IPS-18c (cell line): Measurements from ENCODE around the gene CTNNA3.

Experiments used
- H3K4me3 ChIP-seq: 2 replicates; pipeline ENCODE4 v1.7.0; 2013; ENCODE audit warnings: low read depth, mild to moderate bottlenecking, low read length, moderate library complexity; ENCODE audit not compliant: insufficient read depth
- H3K9me3 ChIP-seq: one replicate; pipeline ENCODE4 v1.6.1; 2013; ENCODE audit warnings: mild to moderate bottlenecking, low read length, moderate library complexity; ENCODE audit not compliant: control insufficient read depth, insufficient read depth

CTNNA3 gene

GRCh38 chr10:66006411-66006810, 1689.6 kb downstream of the CTNNA3 start:
- no peak overlapping the region for H3K4me3 ChIP-seq
- H3K9me3 ChIP-seq, result no peaks in the 10 kb centered on the region

DNA sequence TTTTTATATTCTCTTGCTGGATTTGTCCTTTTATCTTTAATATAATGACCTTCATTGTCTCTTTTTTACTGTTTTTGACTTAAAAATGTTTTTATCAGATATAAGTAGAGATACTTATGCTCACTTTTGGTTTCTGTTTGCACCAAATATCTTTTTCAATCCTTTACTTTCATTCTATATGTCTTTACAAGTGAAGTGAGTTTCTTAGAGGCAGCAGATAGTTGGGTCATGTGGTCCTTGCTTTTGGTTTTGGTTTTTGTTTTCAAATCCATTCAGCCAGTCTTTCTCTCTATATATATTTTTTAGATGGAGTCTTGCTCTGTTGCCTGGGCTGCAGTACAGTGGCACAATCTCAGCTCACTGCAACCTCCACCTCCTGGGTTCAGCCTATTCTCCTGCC, 1702.5 kb downstream of the CTNNA3 start:
- Histone ChIP-seq H3K9me3 (no peaks in the 10 kb centered on the region), H3K4me3 (no peak overlapping the region)

GRCh38 chr10:65968871-65969270, 1727.1 kb downstream of the CTNNA3 start:
- Histone ChIP-seq H3K9me3 (no peaks in the 10 kb centered on the region), H3K4me3 (no peak overlapping the region)

- H3K9me3 ChIP-seq, result no peaks in the 10 kb centered on the region
- no peak overlapping the region for H3K4me3 ChIP-seq
These were observed 1727.6 kb downstream of the CTNNA3 start for GRCh38 chr10:65968437-65968836.

DNA sequence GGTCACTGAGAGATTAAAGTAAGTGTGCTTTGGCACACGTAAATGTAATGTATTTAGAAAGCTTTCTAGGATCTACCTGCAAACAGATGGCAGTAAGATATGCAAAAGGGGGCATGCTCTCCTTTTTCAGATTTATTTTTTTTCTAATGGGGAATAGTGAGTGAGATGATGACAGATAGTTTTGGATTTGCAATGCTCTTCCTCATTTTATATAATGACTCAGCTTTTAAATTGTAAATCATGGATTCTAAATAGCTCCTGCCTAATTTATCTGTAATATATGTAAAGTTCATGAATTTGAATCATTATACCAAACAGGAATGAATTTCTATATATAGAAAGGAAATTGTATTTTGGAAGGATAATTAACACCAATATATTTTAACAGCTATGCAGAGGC, 1731.8 kb downstream of the CTNNA3 start:
- no peak overlapping the region for H3K4me3 ChIP-seq
- H3K9me3 ChIP-seq, result peaks cover 1% of the 10 kb centered on the region

DNA sequence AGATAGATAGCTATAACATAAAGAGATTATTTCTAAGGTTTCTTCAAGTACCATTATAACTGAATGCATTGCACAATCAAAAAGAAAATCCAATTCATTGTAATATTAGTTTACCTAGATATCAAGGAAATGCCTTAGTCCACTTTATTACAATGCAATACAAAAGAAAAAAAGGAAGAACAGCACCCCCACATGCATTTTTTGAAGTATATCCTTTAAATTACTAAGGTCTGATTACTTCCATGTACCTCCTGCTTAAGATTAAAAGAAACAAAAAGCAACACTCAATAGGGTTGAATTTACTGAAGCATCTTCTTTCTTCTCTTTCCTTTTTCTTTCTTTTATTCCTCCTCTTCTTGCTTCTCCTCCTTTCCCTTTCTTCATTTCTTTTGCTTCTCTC, 1743.9 kb downstream of the CTNNA3 start:
- no peak overlapping the region for H3K4me3 ChIP-seq
- no peaks in the 10 kb centered on the region for H3K9me3 ChIP-seq

DNA sequence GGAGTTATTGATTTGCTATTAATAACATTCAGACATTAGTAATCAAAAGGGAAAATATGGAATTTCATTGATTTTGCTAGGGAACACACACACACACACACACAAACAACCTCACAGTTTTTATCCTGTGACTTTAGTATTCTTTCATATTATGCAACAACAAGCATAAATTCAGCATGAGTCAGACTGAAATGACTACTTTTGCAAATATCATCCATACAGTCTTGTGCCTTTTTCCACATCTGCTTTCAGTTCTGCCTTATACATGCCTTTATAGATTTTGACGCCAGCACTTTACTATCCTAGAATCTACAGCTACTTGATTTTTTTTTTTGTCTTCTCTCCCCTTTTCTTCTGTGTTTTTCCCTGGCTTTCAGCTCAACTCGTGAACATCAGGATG, 1745.9 kb downstream of the CTNNA3 start:
- no peak overlapping the region for H3K4me3 ChIP-seq
- H3K9me3 ChIP-seq, result no peaks in the 10 kb centered on the region

DNA sequence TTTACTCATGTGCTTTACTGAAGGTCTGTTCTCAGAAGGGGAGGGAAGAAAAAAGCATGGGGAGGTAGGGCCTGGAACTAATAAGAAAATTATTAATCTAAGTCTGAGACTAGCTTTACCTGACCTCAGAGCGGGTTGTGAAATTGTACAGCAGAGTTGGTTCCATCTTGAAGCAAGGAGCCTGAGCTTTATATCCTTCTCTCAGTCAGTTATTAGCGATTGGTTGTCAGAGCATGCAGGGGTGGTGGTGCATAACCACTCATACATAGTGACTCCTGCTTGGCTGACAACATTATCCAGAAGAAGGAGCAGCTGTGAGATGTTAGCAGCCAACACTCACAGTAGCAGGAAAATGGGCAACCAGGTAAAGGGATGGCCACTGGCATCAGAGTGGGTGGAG, 1746.5 kb downstream of the CTNNA3 start:
- H3K9me3 ChIP-seq, result no peaks in the 10 kb centered on the region
- H3K4me3 ChIP-seq, result no peak overlapping the region

- H3K4me3 ChIP-seq, result no peak overlapping the region
- no peaks in the 10 kb centered on the region for H3K9me3 ChIP-seq
These were observed 1750.9 kb downstream of the CTNNA3 start for GRCh38 chr10:65945061-65945460.

GRCh38 chr10:65943451-65943850, 1752.5 kb downstream of the CTNNA3 start:
- Histone ChIP-seq H3K9me3 (no peaks in the 10 kb centered on the region), H3K4me3 (no peak overlapping the region)

GRCh38 chr10:65940816-65941662, 1755.0 kb downstream of the CTNNA3 start:
- Histone ChIP-seq H3K9me3 (no peaks in the 10 kb centered on the region), H3K4me3 (no peak overlapping the region)

DNA sequence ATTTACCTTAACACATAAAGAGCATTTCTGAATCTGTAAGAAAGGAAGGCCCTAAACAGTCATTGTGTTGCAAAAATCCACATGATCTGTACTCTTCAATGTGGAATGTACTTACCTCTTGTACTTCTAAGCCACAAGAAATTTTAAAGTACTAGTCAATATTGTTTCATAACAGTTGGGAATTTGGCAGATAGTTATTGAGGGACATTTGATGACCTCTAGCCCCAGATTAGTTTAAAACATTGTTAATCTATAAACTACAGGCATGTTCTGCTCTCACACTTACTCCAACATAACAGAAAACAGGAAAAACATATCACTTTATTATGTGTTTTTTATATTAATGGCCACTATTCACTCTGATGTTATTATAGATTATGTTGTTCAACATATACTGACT, 1755.9 kb downstream of the CTNNA3 start:
- Histone ChIP-seq H3K4me3 (no peak overlapping the region), H3K9me3 (no peaks in the 10 kb centered on the region)

DNA sequence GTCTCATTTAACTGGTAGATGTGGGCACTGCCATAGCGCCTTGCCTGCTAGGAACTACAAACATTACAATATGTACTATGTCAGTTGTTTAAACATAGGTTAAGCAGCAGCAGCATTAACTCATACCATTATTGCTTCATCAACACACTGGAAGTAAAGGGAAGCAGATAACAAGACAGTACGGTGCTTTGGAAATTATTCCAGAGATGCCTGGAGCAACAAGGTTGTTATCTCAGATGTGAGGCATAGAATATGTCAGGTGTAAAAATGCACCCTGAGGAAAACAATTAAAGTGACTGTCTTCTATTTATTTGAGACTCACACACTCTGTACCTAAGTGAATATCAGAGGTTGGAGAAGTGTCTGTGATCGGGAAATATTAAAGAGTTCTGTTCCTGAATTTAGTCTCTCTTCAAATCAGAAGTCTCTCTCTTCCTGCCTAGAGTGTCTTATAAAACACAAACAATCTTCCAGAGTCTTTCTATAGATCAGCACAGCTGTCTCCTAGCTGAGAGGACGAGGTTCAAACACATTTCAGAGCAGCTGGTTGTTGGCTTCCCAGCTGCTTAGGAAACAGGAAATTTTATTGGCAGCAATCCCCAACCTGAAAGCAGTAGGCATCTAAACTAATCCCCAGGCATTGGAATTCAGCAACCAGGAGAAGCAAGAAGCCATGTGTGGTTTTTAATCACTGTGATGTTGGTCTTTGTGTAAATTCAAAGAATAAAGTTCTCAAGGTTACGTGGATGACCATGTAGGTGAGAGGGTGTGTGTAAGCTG, 1764.5 kb downstream of the CTNNA3 start:
- no peak overlapping the region for H3K4me3 ChIP-seq
- no peaks in the 10 kb centered on the region for H3K9me3 ChIP-seq

GRCh38 chr10:65911151-65911835, 1784.7 kb downstream of the CTNNA3 start:
- no peaks in the 10 kb centered on the region for H3K9me3 ChIP-seq
- no peak overlapping the region for H3K4me3 ChIP-seq

DNA sequence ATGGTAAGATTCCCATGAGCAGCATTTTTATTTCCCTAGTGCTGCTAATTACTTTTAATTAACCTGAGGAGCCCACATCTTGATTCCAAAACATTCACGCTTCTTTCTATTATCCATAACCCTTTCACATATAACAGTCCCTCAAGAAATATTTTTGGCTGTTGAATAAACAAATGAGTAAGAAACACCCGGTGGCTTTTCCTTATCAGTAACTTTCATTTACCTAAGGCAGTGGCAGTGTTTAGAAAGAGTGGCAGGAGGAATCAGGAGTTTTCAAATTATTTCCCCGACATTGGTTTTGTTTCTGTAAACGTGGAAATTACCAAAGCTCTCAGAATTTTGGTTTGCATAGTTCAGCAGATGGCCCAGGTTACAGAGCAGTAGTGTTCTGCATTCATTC, 1785.8 kb downstream of the CTNNA3 start:
- no peak overlapping the region for H3K4me3 ChIP-seq
- H3K9me3 ChIP-seq, result no peaks in the 10 kb centered on the region

DNA sequence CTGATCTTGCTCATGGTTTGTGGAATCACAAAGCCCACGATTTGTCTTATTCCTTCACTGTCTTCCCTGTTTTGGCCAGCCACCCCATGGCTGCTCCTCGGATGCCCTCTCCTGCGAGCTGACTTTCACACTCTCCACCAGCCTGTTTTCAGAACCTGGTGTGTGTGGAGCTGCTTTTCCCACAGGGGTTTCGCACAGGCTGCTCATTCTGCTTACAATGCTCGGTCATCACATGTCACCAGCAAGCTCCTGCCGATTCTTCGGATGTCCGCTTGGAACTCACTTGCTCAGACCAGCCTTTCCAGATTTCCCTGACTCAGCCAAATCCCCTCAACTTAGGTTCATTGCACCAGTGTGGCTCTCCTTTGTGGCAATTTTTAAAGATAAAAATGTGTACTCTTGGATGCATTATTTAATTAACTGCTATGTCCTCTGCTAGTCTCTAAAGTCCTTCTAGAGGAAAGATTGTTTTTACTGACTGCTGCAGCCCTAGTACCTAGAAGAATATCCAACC, 1788.7 kb downstream of the CTNNA3 start:
- no peak overlapping the region for H3K4me3 ChIP-seq
- H3K9me3 ChIP-seq, result no peaks in the 10 kb centered on the region

GRCh38 chr10:65903620-65904019, 1792.4 kb downstream of the CTNNA3 start:
- no peak overlapping the region for H3K4me3 ChIP-seq
- no peaks in the 10 kb centered on the region for H3K9me3 ChIP-seq

DNA sequence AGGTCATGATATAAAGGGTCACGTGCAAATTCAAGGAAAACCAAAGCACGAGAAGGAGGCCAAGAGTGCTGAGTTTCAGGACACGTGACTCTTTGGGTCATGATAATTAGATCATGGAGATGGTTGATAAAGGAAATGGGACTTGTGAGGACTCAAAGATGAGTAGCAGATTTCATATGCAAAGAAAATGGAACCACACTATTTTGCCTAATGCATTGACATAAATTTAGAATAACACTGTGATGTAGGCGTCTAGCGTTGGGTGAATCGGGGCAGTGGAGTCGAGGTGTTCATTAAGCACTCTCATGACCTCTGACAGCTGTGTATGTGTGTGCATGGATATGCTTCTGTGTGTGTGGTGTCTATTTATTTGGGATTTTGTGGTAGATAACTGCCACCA, 1795.7 kb downstream of the CTNNA3 start:
- no peak overlapping the region for H3K4me3 ChIP-seq
- no peaks in the 10 kb centered on the region for H3K9me3 ChIP-seq
